Thyroid gland (tissue), 4 donors: ENCODE measurements around the gene LGI4. TPM values are rescaled to one million over a fixed set of nuclear protein-coding genes. Genes with fewer than 3 reads are reported as not detected.

Experiments used
- DNase-seq, 2 donors: peaks; one replicate each; pipeline ENCODE4 v3.0.0-alpha.2; 2019
- H3K27ac ChIP-seq, 3 donors: fragments of 200-600 bp; sonication (generic); 1 replicate in 2 of 3; 2 replicates in 1 of 3; pipeline ENCODE4 v1.5.1; 2016 to 2019; ENCODE audit warnings: mild to moderate bottlenecking in 1 of 3, moderate library complexity in 1 of 3
- H3K27me3 ChIP-seq: fragments of 200-600 bp; sonication (generic); one replicate; pipeline ENCODE4 v1.5.1; 2019
- H3K36me3 ChIP-seq, 2 donors: fragments of 200-600 bp; sonication (generic); one replicate each; pipeline ENCODE4 v1.5.1; 2016 to 2019
- H3K4me1 ChIP-seq, 2 donors: fragments of 200-600 bp; sonication (generic); one replicate each; pipeline ENCODE4 v1.5.1; 2017 to 2019
- H3K4me3 ChIP-seq, 3 donors: fragments of 200-600 bp; sonication (generic); replicated peaks in 1 of 3; 1 replicate in 2 of 3; 2 replicates in 1 of 3; pipeline ENCODE4 v1.5.1; 2016; ENCODE audit warnings: mild to moderate bottlenecking in 1 of 3
- H3K9me3 ChIP-seq: fragments of 200-600 bp; sonication (generic); one replicate; pipeline ENCODE4 v1.5.1; 2017
- CTCF ChIP-seq, 6 experiments: fragments of 200-600 bp in 3 of 6; fragments of 450-650 bp in 3 of 6; sonication (generic) in 3 of 6; IDR thresholded peaks; one replicate each; pipeline ENCODE4 v1.5.1; 2016 to 2019; ENCODE audit warnings: antibody characterized with exemption in 6 of 6, mild to moderate bottlenecking in 2 of 6, inconsistent platforms in 1 of 6, moderate library complexity in 1 of 6
- POLR2A ChIP-seq, 2 donors: fragments of 450-650 bp; IDR thresholded peaks; one replicate each; pipeline ENCODE4 v1.6.1; 2017; ENCODE audit warnings: antibody characterized with exemption in 2 of 2, mild to moderate bottlenecking in 2 of 2, moderate library complexity in 1 of 2
- WGBS, 2 donors: methylation state at CpG; one replicate each; pipeline ENCODE4 v1.1.5; 2017; 5-methylcytosine and 5-hydroxymethylcytosine counted together
- intact Hi-C: fragments of 100-400 bp; cut with DNase I; formaldehyde crosslinking; loops from one replicate; pipeline ENCODE4 v1.15.1; 2023
- total RNA-seq, 4 donors: library from RNA; depleted of rRNA; stranded (reverse); fragments of >200 nt; gene quantifications; one replicate each; pipeline ENCODE4 v1.2.3, GENCODE V29; 2016

Gene LGI4
- total RNA-seq, 4 donors from 2014 or later = 3.2 to 10.9 (median 6.9) TPM

- 86 to 89% methylated on average over 8 of the region's 8 CpGs for WGBS, 2 donors
- TF ChIP-seq POLR2A (IDR thresholded peaks at IDR 0.05) (no peak), CTCF (IDR thresholded peaks at IDR 0.05) (no peak)
- intact Hi-C loops = no loop called here
- Histone ChIP-seq H3K4me1 (peaks cover 0 to 5% of the 10 kb centered on the region in 2 donors), H3K27ac (no peak overlapping the region), H3K4me3 (no peak overlapping the region), H3K27me3 (no peaks in the 10 kb centered on the region), H3K9me3 (no peaks in the 10 kb centered on the region), H3K36me3 (no peaks in the 10 kb centered on the region)
- DNase-seq = no peak
These were observed 45.3 kb downstream of the LGI4 start for GRCh38 chr19:35089554-35089953.

GRCh38 chr19:35088131-35088913 is 46.5 kb downstream of the LGI4 start:
- Histone ChIP-seq H3K36me3 (no peaks in the 10 kb centered on the region), H3K9me3 (no peaks in the 10 kb centered on the region), H3K27me3 (no peaks in the 10 kb centered on the region), H3K27ac (no peak overlapping the region), H3K4me3 (no peak overlapping the region), H3K4me1 (peaks cover 0 to 5% of the 10 kb centered on the region in 2 donors)
- no peak for TF ChIP-seq POLR2A (IDR thresholded peaks at IDR 0.05)
- TF ChIP-seq CTCF (IDR thresholded peaks at IDR 0.05) = no peak
- WGBS, 2 donors = 77% methylated on average over 6 to 7 of the region's 8 CpGs
- DNase-seq = no peak
- intact Hi-C loops = no loop called here

GRCh38 chr19:35087393-35087792 is 47.5 kb downstream of the LGI4 start:
- H3K27me3 ChIP-seq = no peaks in the 10 kb centered on the region
- TF ChIP-seq CTCF (IDR thresholded peaks at IDR 0.05) (no peak), POLR2A (IDR thresholded peaks at IDR 0.05) (no peak)
- no peaks in the 10 kb centered on the region for H3K9me3 ChIP-seq
- peaks cover 0 to 5% of the 10 kb centered on the region in 2 donors for H3K4me1 ChIP-seq
- no peak for DNase-seq
- intact Hi-C loops = no loop called here
- no peak overlapping the region for H3K27ac ChIP-seq
- H3K36me3 ChIP-seq = no peaks in the 10 kb centered on the region
- H3K4me3 ChIP-seq = no peak overlapping the region

GRCh38 chr19:35086455-35086854 is 48.4 kb downstream of the LGI4 start:
- Histone ChIP-seq H3K4me3 (no peak overlapping the region), H3K27me3 (no peaks in the 10 kb centered on the region), H3K4me1 (peaks cover 0 to 5% of the 10 kb centered on the region in 2 donors), H3K27ac (no peak overlapping the region), H3K9me3 (no peaks in the 10 kb centered on the region), H3K36me3 (no peaks in the 10 kb centered on the region)
- intact Hi-C loops = no loop called here
- 83 to 87% methylated on average over 2 to 8 of the region's 8 CpGs for WGBS, 2 donors
- TF ChIP-seq CTCF (IDR thresholded peaks at IDR 0.05) = no peak
- TF ChIP-seq POLR2A (IDR thresholded peaks at IDR 0.05) = no peak
- no peak for DNase-seq

GRCh38 chr19:35085947-35086346 is 48.9 kb downstream of the LGI4 start:
- no peaks in the 10 kb centered on the region for H3K9me3 ChIP-seq
- WGBS, 2 donors = 72 to 75% methylated on average over 6 of the region's 6 CpGs
- no peak for DNase-seq
- intact Hi-C loops = no loop called here
- no peaks in the 10 kb centered on the region for H3K36me3 ChIP-seq
- H3K4me1 ChIP-seq = peaks cover 0 to 4% of the 10 kb centered on the region in 2 donors
- no peak for TF ChIP-seq POLR2A (IDR thresholded peaks at IDR 0.05)
- TF ChIP-seq CTCF (IDR thresholded peaks at IDR 0.05) = no peak
- no peak overlapping the region for H3K4me3 ChIP-seq
- no peaks in the 10 kb centered on the region for H3K27me3 ChIP-seq
- no peak overlapping the region for H3K27ac ChIP-seq
